ENCODE results near the gene TRAPPC10.

DNA sequence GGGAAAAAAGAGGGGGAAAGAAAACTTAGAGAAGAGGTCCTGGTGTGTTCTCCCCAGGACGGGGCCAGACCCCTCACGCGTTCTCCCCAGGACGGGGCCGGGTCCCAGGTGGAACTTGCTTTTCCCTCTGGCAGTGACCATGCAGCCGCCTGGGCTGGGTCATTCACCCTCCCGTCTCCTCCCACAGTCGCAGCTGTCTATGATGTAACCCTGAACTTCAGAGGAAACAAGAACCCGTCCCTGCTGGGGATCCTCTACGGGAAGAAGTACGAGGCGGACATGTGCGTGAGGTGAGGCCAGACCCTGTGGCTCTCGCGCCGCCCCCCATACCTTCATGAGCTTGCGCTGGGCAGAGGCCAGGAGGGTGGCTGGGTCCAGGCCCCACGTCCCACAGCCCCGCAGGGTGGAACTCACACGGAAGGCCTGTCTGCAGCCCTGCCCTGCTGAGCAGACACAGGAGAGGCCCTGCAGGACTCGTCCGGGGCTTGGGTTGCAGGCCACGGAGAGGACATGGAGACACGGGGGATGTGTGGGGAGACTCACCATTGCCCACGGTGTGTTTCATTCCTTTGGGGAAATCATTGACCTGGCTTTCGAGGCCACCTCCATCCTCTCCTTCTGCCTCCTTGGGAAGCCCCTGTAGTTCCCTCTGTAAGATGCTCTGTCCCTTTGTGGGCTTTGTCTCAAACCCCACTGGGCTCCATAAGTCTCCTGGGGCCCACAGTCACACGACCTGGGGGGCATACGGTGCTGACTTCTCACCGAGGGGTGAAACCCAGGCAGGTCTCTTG is 40.7 kb upstream of the TRAPPC10 start:
- TF ChIP-seq, protein P1, sequence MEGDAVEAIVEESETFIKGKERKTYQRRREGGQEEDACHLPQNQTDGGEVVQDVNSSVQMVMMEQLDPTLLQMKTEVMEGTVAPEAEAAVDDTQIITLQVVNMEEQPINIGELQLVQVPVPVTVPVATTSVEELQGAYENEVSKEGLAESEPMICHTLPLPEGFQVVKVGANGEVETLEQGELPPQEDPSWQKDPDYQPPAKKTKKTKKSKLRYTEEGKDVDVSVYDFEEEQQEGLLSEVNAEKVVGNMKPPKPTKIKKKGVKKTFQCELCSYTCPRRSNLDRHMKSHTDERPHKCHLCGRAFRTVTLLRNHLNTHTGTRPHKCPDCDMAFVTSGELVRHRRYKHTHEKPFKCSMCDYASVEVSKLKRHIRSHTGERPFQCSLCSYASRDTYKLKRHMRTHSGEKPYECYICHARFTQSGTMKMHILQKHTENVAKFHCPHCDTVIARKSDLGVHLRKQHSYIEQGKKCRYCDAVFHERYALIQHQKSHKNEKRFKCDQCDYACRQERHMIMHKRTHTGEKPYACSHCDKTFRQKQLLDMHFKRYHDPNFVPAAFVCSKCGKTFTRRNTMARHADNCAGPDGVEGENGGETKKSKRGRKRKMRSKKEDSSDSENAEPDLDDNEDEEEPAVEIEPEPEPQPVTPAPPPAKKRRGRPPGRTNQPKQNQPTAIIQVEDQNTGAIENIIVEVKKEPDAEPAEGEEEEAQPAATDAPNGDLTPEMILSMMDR (IDR thresholded peaks at IDR 0.05) = no peak
- TF ChIP-seq POLR2A (IDR thresholded peaks at IDR 0.05) (no peak), POLR2AphosphoS5 (IDR thresholded peaks at IDR 0.05) (no peak)
